ENCODE results near the gene FCRL6.
A peak's percentile ranks its signal among the peaks of the same experiment; 100 is the strongest.

Gene FCRL6

GRCh38 chr1:159802111-159802510 lies at the start of gene FCRL6:
Gene FCRL6 (plus strand): TSS chr1:159802360. CDS start chr1:159802425, 65 bp downstream.
- Histone ChIP-seq H3K4me3 (no peak within 1 kb of the TSS), H3K27ac (no peak within 1 kb of the TSS)

- H3K27ac ChIP-seq: peak overlapping the region in 7 of 21 experiments; percentile 3 to 71 (median 26)
- H3K4me3 ChIP-seq: no peak overlapping the region
Measured at GRCh38 chr1:159753386-159753785, 48.8 kb upstream of the FCRL6 start.

- Histone ChIP-seq H3K27ac (no peak overlapping the region), H3K4me3 (no peak overlapping the region)
Measured at GRCh38 chr1:159755451-159756007, 46.6 kb upstream of the FCRL6 start.

GRCh38 chr1:159756397-159756796 lies 45.8 kb upstream of the FCRL6 start:
- no peak overlapping the region for H3K4me3 ChIP-seq
- H3K27ac ChIP-seq: peak overlapping the region in 1 of 21 experiments; percentile 22

GRCh38 chr1:159763686-159764085 lies 38.5 kb upstream of the FCRL6 start:
- no peak overlapping the region for H3K27ac ChIP-seq
- no peak overlapping the region for H3K4me3 ChIP-seq

- H3K4me3 ChIP-seq: no peak overlapping the region
- H3K27ac ChIP-seq: no peak overlapping the region
Measured at GRCh38 chr1:159765806-159766205, 36.4 kb upstream of the FCRL6 start.

- no peak overlapping the region for H3K27ac ChIP-seq
- no peak overlapping the region for H3K4me3 ChIP-seq
Measured at GRCh38 chr1:159771127-159771895, 30.8 kb upstream of the FCRL6 start.

GRCh38 chr1:159774465-159774864 lies 27.7 kb upstream of the FCRL6 start:
- Histone ChIP-seq H3K4me3 (no peak overlapping the region), H3K27ac (no peak overlapping the region)

- no peak overlapping the region for H3K4me3 ChIP-seq
- no peak overlapping the region for H3K27ac ChIP-seq
Measured at GRCh38 chr1:159775716-159776115, 26.4 kb upstream of the FCRL6 start.

GRCh38 chr1:159778266-159778665 lies 23.9 kb upstream of the FCRL6 start:
- Histone ChIP-seq H3K4me3 (no peak overlapping the region), H3K27ac (peak overlapping the region in 6 of 21 experiments; percentile 5 to 70 (median 30))

- Histone ChIP-seq H3K27ac (peak overlapping the region in 9 of 21 experiments; percentile 17 to 87 (median 55)), H3K4me3 (no peak overlapping the region)
Measured at GRCh38 chr1:159779403-159779851, 22.7 kb upstream of the FCRL6 start.

GRCh38 chr1:159780583-159781582 lies 21.3 kb upstream of the FCRL6 start, which contains the start of gene DUSP23:
Gene DUSP23 (plus strand): TSS chr1:159780962. CDS start chr1:159781101, 139 bp downstream.
- Histone ChIP-seq H3K4me3 (peak within 1 kb of the TSS; percentile 60 to 96 (median 72)), H3K27ac (peak within 1 kb of the TSS; percentile 24 to 91 (median 85))

- H3K4me3 ChIP-seq: peak overlapping the region in 4 of 7 experiments; percentile 64 to 96 (median 81)
- peak overlapping the region in 9 of 21 experiments; percentile 78 to 91 (median 85) for H3K27ac ChIP-seq
Measured at GRCh38 chr1:159781992-159782391, 20.2 kb upstream of the FCRL6 start.

- Histone ChIP-seq H3K4me3 (no peak overlapping the region), H3K27ac (no peak overlapping the region)
Measured at GRCh38 chr1:159783724-159784123, 18.4 kb upstream of the FCRL6 start.

- H3K4me3 ChIP-seq: no peak overlapping the region
- no peak overlapping the region for H3K27ac ChIP-seq
Measured at GRCh38 chr1:159786465-159786864, 15.7 kb upstream of the FCRL6 start.

- no peak overlapping the region for H3K4me3 ChIP-seq
- H3K27ac ChIP-seq: no peak overlapping the region
Measured at GRCh38 chr1:159786966-159787365, 15.2 kb upstream of the FCRL6 start.

- Histone ChIP-seq H3K4me3 (no peak overlapping the region), H3K27ac (no peak overlapping the region)
Measured at GRCh38 chr1:159790237-159790917, 11.8 kb upstream of the FCRL6 start.

- H3K27ac ChIP-seq: no peak overlapping the region
Measured at GRCh38 chr1:159791031-159791430, 11.1 kb upstream of the FCRL6 start.

GRCh38 chr1:159791461-159791860 lies 10.7 kb upstream of the FCRL6 start:
- H3K4me3 ChIP-seq: no peak overlapping the region
- H3K27ac ChIP-seq: no peak overlapping the region

More at GRCh38 chr1:159791031-159791430, 11.1 kb upstream of the FCRL6 start:
- no peak overlapping the region for H3K4me3 ChIP-seq
